Retina (tissue), 1 donor: Measurements from ENCODE around the gene CD151.

Experiments used
- DNase-seq: peaks from one replicate; pipeline ENCODE4 v3.0.0-alpha.2; 2016

The CD151 gene

GRCh38 chr11:843818-844692, 11.3 kb downstream of the CD151 start:
- peak; percentile 42 for DNase-seq

- DNase-seq: peak; percentile 59
Observed at GRCh38 chr11:844693-845644, 12.2 kb downstream of the CD151 start.

GRCh38 chr11:845872-846495, 13.2 kb downstream of the CD151 start:
- DNase-seq: peak; percentile 45

DNA sequence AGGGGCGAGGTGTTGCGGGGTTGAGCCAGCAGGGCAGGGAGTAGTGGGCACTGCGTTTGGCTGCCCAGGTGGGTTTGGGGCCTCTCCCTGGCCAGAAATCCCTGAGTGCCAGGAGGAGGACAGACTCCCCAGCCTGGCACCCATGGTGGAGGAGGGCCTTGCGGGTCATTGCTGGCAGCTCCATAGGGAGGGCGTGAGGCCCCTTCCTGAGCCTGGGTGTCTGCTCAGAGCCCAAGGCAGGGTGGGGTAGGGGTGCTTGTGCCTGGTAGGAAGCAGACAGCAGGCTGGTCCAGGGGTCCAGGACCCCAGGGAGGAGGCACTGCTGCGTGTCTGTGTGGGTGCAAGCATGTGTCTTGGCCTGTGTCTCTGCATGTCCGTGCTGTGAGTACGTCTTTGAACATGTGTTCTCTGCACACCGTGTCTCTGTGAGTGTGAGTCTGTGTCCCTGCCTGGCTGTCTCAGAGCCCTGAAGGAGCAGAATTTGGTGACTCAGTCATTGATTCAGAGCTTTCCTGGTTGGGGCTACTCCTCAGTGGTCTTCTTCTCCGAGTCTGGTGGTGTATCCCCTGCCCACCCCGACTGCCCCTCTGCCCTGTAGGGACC, 13.8 kb downstream of the CD151 start:
- no peak for DNase-seq

DNA sequence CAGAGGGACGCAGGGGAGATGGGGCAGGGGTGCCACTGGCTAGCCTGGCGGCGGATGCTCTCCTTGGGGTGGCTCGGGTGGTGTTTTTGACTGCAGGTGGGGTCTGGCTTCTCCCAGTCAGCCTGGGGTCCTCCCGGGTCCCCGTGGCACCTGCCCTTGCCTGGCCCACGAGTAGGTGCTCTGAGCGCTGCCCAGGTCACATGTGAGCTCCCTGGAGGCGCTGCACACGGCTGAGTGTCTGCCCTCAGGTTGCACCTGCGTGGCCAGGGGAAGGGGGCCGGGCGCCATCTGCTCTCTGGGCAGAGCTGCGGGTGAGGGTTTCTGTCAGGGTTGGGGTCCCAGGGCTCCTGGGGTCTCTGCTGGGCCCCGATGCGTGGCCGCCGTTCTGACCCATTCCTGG, 15.1 kb downstream of the CD151 start:
- no peak for DNase-seq

- DNase-seq: peak; percentile 67
Observed at GRCh38 chr11:848380-848931, 15.7 kb downstream of the CD151 start.

GRCh38 chr11:849104-849824, 16.5 kb downstream of the CD151 start:
- peak; percentile 82 for DNase-seq

DNA sequence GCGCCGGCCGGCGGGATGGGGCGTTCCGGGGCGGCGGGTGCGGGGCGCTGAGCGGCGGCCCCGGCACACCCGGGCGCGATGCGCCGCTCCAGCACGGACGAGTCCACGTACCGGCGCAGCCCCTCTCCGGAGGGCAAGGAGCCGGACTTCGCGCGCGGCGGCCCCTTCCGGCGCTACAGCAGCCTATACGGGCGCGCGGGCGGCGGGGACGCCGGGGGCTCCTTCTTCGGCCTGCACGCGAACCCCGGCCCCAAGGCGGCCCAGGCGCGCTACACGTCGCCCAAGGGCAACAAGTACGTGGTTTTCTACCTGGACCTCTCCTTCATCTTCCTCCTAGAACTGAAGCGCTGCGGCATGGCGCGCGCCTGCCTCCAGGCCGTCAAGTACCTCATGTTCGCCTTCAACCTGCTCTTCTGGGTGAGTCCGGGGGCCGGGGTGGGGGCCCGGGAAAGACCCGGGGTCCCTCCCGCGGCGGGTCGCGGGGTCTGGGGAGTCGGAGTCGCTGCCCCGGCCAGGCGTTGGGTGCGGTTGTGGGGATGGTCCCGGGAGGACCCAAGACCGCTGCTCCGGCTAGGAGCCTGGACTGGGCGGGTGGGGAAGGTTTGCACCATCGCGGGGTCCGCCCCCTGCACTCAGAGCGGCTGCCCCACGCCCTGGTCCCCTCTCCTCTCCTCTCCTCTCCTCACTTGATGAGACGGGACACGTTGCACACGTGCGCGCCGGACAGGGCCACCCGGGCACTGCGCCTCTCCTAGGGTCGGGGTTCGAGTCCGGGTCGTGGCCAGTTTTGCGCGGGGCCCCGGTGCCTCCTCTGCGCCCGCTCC, 17.4 kb downstream of the CD151 start:
- peak; percentile 69 for DNase-seq

DNA sequence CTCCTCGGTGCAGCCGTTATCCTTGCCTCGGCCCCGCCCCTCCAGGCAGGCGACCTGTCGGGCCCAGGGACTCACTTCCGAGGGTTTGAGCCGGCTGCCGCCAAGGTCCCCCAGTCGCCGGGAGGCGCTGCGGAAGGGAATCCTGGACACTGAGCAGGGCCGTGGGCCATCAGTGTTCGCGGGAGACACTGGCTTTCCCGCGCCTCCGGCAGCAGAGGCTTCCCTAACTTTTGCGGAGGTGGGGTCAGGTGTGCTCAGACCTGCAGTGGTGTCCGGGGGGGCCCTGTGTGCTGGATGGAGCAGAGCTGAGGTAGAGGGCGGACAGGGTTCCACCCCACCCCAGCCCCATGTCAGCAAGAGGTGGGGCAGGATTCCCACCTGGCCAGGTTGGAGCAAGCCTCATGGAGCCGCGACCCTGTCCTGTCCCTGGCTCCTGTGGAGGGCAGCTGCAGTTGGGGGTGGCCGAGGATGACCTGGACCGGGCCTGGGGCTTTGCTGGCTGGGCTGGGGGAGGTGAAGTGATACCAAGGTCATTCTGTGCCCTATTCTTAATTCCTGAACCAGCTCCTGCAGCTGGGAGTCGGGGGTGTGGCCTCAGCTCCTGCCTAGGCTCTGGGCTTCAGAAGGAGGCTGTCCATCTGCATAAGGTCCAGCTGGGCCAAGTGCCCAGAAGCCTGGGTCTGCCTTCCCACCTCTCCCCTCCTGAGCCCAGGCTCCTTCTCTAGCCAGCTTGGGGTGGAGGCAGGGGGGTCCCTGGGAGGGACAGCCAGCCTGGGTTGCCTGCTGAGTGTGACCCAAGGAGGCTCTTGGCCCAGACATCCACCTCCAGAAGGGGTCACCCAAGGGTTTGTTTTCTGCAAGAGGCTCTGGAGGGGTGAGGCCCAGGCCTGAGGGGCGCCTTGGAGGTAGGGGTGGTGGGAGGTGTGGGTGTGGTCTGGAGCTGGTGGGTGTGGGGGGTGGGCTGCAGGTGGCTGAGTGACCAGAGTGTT, 18.3 kb downstream of the CD151 start:
- peak; percentile 47 for DNase-seq

GRCh38 chr11:852762-853161, 20.0 kb downstream of the CD151 start:
- no peak for DNase-seq

DNA sequence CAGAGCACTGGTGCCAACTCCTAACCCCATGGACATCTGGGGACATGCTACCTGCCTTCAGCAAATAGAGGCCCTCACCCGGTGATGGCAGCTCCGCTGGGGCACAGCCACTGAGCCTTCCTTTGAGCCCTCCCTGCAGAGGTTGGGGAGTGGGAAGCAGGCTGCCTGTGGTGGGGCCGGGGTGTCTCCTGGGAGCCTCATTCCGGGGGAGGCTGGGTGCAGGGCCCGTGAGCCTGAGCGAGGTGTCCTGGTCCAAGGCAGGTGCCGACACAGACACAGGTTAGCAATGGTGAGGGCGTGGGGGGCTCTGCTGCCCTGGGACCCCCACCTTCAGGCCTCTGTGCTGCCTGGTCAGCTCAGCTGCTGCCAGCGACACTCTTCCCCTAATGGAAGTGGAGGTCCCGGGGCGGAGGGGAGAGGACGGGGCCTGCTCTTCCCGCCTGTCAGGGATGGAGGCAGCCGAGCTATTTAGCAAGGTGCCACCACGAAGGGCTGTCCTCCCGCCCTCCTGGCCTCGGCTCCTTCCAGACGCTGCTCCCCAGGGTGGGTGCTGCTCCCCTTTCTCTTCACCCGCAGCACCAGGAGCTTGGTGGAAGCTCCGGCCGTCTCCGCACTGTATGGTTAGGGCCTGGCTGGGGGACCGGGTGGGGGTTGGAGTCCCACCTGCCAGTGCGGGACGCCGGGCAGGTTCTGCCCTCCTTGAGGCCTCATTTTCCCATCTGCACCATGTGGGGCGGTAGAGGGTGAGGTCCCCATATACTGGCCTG, 21.1 kb downstream of the CD151 start:
- DNase-seq: peak; percentile 45

DNA sequence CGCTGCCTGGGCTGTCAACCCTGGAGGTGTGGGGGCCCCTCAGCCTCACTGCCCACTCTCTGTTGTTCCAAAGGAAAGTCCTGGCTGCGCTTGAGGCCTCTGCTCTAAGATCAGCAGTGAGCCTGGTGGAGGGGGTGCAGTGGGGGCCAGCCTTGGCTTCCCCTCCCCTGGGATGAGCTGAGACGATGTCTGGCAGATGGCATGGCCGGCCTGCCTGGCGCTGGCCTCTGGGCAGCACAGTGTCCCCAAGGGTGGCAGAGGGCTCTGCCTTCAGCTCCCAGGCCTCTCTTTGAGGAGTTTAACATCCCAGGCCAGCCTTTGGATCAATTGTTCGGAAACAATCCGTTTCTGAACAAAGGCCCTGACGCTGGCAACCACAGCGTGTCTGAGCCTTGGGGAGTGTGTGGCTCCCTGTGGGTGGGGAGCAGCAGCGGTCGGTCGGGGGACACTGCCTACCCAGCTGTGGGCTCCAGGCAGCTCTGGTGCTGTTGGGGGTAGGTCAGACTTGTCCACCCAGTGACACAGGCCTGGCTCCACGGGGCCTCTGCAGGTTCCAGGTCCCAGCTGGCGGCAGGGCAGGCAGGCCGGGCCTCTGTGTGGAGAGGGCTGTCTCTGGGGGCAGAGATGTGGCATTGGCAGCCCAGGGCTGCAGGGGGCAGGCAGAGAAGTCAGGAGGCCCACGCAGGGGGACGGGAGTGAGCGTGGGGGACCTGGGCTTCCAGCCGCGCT, 22.0 kb downstream of the CD151 start:
- DNase-seq: peak; percentile 72

GRCh38 chr11:855330-855674, 22.6 kb downstream of the CD151 start:
- DNase-seq: no peak

DNA sequence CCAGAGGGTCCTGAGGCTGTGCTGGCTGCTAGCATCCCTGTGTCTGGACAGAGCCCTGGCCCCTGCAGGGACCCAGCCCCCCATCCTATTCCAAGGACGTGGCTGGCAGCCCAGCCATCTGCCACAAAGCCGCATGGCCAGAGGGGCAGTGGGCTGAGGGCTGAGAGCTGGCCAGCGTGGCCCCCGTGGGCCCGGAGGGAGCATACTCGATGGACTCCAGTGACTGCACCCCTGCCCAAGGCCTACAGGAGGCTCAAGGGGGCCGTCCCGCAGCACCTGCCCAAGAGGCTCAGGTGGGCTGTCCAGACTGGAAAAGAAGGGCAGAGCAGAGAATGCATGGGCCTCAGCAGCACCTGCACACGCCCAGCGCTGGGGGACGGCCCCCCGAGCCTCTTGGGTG, 23.0 kb downstream of the CD151 start:
- DNase-seq: no peak

DNA sequence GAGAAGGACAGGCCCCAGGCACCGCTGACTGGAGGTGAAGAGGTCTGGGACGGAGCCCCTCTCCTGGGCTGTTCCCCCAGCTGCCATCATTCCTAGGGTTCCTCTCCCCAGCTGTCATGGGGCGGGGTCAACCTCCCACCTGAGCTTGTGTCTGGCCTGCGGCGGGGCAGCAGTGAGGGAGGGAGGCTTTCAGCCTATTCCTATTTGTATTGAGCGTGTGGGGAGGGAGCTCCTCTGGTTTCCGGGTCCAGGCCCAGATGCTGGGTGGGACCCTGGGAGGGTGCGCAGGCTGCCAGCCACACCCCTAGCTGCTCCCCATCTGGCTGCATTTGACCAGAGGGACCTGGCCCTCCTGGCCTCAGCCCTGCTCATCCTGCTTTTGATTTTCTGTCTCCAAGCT, 23.6 kb downstream of the CD151 start:
- no peak for DNase-seq

- DNase-seq: no peak
Observed at GRCh38 chr11:858053-858761, 25.5 kb downstream of the CD151 start.

DNA sequence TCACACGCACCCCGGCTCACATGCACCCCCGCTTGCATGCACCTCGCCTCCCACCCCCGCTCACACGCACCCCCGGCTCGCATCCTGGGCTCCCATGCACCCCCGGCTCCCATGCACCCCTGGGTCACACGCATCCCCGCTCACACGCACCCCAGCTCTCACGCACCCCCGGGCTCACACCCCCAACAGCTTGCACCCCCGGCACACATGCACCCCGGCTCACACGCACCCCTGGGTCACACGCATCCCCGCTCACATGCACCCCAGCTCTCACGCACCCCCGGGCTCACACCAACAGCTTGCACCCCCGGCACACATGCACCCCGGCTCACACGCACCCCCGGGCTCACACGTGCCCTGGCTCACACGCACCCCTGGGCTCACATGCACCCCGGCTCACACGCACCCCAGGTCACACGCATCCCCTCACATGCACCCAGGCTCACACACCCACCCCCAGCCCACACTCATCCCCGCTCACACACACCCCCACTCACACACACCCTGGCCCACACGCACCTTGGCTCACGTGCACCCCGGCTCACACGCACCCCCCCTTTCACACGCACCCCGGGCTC, 26.1 kb downstream of the CD151 start:
- no peak for DNase-seq
